Ammon's horn (tissue), 1 donor: ENCODE results near the gene PLEKHB2.
"Not testable (repeated sequence)": the region's sequence is repeated elsewhere in the genome, so short reads cannot be mapped to it uniquely, and the experiment has no call there.

Experiments
- DNase-seq: peaks from one replicate; pipeline ENCODE4 v3.0.0-alpha.2; 2016; ENCODE audit warnings: low spot score

PLEKHB2 gene

GRCh38 chr2:131143803-131144202, 38.7 kb downstream of the PLEKHB2 start:
- no peak for DNase-seq

DNA sequence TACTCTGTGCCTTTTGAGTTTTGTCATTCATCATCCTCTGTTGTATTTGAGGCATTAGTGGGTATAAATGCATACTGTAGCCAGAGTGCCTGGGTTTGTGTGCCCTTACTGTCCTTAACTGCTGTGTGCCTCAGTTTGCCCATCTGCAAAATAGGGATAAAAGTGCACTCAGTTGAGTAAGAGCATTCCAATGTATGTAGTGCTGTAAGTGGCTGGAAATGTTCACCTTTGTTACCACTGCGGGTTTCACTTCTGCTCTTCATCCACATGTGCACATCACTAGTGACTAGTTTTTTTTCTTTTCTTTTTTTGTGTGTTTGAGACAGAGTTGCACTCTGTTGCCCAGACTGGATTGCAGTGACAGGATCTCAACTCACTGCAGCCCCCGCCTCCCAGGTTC, 39.9 kb downstream of the PLEKHB2 start:
- no peak for DNase-seq

DNA sequence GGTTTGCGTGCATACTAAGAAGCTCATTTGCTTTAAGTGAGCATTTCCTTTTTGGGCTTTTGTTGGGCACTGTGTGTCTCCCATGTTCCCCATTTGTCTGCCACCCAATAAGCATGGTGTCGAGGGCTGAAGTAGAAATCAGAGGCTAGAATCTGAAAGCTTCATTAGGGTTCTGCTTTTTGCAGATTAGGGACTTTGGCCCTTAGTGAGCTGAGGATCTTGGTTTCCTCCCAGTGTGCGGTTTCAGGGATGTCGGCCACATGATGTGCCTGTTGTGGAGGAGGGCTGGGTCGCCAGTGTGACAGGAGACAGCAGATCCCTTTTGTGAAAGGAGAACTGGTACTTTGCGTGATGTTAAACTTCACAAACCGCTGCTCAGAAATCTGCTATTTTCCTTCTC, 41.1 kb downstream of the PLEKHB2 start:
- peak; percentile 63 for DNase-seq

DNA sequence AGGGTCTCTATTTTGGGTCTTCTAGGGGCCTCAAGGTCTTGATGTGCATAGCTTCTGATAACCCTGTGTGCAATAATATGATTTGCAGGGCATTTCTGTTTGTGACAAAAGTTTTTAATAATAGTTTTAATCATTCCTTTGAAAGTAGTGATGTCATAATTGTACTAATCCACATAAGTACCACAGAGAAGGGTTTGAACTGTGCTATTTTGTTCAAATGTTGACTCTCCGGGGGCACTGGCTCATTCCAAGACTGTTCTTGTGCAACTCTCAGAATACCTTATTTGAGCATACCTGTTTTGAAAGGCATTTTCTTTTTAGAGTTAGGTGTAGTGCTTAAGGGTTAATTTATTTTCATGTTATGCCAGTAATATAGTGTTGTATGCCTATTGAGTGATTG, 41.6 kb downstream of the PLEKHB2 start:
- DNase-seq = no peak

- DNase-seq = peak; percentile 59
Measured at GRCh38 chr2:131148426-131148825, 43.3 kb downstream of the PLEKHB2 start.

DNA sequence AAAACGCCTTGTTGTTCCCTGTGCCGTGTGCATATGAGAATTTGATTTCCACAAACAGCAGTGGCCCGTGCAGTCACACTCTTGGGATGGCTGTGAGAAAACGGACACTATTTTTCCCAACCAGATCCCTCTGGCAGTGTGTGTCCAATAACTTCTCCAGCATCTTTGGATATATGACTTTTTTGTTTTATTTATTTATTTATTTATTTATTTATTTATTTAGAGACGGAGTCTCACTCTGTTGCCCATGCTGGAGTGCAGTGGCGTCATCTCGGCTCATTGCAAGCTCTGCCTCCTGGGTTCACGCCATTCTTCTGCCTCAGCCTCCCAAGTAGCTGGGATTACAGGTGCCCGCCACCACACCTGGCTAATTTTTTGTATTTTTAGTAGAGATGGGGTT, 45.0 kb downstream of the PLEKHB2 start:
- DNase-seq = not testable (repeated sequence)

DNA sequence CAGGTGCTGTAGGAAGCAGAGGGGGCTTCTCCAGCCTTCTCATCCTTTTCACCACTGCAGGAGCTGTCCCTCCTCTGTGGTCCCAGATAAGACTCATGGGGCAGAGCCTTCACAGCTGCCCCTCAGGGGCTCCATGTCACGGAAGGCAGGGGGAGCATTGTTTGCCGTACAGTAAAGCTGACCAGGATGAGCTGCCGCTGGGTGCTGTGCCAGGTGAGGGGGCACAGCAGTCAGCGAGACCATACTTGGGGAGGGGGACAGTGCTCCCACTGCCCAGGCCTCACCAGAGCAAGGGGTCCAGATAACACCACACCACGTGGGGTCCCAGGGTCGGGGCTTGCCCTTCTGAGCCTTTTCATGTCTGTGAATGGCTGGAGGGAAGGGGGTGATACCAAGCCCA, 46.3 kb downstream of the PLEKHB2 start:
- no peak for DNase-seq

DNA sequence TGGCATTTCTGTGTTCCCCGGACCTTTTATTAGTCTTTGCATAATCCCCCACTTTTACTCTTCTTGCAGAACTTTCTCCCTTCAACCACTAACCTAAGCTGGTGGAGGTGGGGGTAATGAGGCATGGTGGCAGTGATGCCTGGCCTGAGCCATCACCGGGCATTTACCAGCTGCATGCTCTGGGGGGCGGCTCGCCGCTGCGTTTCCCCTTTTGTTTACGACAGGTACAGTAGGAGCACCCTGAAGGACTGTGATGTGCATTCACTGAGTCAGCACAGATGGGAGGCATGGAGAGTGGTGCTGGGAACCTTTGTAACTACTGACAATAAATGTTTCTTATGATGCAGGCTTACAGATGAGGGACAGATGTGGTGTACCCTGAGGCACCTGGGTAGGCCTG, 46.9 kb downstream of the PLEKHB2 start:
- DNase-seq = no peak

GRCh38 chr2:131153529-131153928, 48.4 kb downstream of the PLEKHB2 start:
- DNase-seq = no peak

DNA sequence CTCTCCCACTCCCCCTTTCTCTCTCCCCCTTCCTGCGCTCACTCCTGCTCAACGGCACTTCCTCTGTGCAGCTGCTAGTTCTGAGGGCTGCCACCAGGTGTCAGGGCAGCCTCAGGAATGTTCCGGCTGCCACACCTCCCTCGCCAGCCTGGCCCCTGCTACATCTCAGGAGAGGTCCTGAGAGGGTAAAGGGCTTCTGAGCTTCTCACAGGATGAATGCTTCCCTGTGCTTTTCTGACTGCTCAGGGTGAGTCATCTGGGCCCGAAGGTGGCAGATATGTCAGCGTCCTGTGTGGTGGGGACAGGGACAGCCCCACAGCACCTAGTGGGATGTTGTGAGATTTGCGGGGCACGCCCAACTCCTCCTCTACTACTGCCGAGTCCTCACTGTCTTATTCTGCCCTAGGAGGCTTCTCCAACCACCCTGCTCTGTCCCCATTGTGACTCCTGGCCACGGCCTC, 49.0 kb downstream of the PLEKHB2 start:
- peak; percentile 81 for DNase-seq

GRCh38 chr2:131154647-131155046, 49.5 kb downstream of the PLEKHB2 start:
- DNase-seq = no peak

DNA sequence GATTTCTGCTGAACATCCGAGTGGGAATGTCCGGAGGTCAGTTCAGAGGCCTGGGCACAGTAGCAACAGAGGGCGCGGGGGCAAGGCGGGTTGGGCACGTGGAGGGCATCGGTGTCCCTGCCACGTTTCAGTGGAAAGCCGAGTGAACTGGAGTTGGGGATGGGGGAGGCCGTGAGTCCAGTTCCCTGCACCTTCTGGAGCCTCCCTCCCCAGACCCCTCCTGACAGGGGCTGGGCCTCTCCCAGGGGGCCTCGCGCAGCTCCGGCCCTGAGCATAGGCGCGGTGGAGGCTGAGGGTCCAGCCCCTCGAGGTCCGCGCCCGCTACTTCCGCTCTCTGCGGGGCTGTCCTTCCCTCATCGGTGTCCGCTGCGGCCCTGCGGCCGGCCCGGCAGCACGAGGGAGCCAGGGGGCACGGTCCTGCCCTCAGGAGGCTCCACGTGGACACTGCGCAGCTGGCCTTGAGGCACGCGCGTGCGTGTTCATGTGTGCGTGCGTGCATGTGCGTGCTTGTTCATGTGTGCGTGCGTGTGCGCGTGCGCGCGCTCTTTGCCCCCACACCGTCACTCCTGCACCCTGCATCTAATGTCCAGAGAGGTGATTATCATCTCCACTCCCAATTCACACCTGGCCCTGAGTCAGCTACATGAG, 50.2 kb downstream of the PLEKHB2 start:
- no peak for DNase-seq

DNA sequence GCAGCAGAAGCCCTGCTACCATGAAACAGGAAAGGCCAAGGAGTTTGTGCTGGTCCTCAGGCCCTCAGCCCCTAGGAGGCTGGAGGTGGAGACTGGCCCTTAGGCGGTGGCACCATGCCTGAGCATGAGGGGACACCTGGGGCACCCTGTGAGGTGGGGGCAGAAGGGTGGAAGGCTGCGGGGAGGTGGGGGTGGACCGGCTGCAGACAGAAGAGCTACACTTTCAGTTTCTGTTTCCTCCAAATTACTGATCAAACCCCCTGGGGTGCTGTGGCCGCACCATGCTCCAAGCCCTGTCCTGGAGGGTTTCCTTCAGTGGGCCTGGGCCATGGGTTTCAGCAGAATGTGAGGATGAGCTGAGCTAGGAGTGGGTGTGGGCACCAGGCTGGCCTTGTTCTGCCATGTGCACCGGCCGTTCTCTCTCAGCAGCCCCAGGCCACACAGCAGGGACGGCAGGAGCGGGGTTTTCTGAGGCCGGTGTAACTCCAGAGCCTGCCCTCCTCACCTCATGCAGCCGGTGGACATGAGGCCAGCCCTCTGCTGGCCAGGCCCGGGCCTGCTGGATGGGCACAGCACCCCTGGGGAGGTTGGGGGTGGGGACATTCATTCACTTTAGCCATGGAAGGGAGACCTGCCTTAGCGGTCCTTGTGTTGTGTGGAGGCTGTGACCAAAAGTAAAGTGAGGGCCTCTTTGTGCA, 51.5 kb downstream of the PLEKHB2 start:
- no peak for DNase-seq

DNA sequence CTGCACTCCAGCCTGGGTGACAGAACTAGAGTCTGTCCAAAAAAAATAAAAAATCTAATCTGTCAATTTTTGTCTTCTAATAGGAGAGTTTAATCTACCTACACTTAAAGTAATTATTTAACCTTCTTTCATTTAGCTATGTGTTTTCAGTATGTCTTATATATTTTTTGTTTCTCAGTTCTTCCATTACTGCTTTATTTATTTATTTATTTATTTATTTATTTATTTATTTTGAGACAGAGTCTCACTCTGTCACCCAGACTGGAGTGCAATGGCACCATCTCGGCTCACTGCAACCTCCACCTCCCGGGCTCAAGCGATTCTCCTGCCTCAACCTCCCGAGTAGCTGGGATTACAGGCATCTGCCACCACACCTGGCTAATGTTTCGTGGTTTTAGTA, 60.4 kb downstream of the PLEKHB2 start:
- DNase-seq = not testable (repeated sequence)

GRCh38 chr2:131168538-131168937, 63.4 kb downstream of the PLEKHB2 start:
- no peak for DNase-seq

- DNase-seq = not testable (repeated sequence)
Measured at GRCh38 chr2:131178050-131178449, 72.9 kb downstream of the PLEKHB2 start.

GRCh38 chr2:131178721-131179418, 73.7 kb downstream of the PLEKHB2 start:
- DNase-seq = not testable (repeated sequence)

- DNase-seq = not testable (repeated sequence)
Measured at GRCh38 chr2:131181451-131181850, 76.3 kb downstream of the PLEKHB2 start.

- not testable (repeated sequence) for DNase-seq
Measured at GRCh38 chr2:131193421-131193820, 88.3 kb downstream of the PLEKHB2 start.

DNA sequence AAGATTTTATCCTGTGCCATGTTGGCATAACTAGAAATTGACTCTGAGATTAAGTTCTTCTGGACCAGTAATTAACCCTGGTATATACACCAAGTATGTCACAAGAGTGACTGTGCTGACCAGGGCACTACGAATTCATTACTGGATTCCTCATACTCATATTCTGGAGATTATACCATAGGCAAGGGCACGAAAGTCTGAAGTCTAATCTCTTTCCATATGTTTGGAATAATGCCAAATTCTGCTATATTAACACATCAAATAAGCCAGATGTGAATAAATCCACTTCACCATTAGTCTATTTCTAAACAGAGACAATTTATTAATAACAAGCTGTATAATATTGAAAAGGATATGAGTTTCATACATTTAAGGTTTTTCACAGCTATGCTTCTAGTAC, 91.0 kb downstream of the PLEKHB2 start:
- DNase-seq = not testable (repeated sequence)
